Vagina (tissue), 2 donors: Measurements from ENCODE around the gene TNK2.

Experiments used
- POLR2A ChIP-seq, 2 donors: fragments of 450-650 bp; IDR thresholded peaks; one replicate each; pipeline ENCODE4 v1.6.1; 2017; ENCODE audit warnings: antibody characterized with exemption in 2 of 2, mild to moderate bottlenecking in 2 of 2, moderate library complexity in 2 of 2
- POLR2AphosphoS5 ChIP-seq, 2 donors: sonication (generic); formaldehyde crosslinking; IDR thresholded peaks; one replicate each; pipeline ENCODE4 v1.9.0; 2017; ENCODE audit warnings: antibody characterized with exemption in 2 of 2, mild to moderate bottlenecking in 2 of 2, low read depth in 1 of 2; ENCODE audit not compliant: insufficient read depth in 1 of 2

DNA sequence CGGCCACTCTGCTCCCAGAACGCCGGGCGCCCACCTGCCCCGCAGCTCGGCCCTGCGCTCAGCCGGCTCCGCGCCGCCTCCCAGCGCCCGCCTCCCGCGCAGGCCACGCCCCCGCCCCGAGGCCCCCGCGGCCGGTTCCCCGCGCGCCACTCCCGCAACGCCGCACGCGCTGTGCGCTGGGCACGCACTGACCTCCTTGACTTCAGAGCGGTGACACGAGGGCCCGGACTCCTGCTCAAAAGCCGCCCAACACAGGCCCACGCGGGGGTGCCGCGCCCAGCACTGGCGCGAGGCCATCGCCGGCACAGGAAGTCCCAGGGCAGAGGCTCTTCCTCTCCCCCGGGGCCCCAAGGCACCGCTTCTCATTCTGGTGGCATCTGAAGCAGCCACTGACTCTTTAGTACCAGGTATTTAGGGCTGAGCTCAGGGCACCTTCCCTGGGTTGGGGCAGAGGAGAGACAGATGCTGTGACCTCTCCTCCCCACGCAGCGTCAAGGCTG is 12.4 kb downstream of the TNK2 start:
- TF ChIP-seq POLR2A (IDR thresholded peaks at IDR 0.05) (no peak), POLR2AphosphoS5 (IDR thresholded peaks at IDR 0.05; ENCODE audit: insufficient read depth in 1 of 2, low read depth in 1 of 2) (peak in 1 of 2 donors; percentile 62)
